ENCODE data around the gene NISCH.

NISCH gene

GRCh38 chr3:52436500-52437149 lies 18.8 kb upstream of the NISCH start:
- DNase-seq, result no peak

DNA sequence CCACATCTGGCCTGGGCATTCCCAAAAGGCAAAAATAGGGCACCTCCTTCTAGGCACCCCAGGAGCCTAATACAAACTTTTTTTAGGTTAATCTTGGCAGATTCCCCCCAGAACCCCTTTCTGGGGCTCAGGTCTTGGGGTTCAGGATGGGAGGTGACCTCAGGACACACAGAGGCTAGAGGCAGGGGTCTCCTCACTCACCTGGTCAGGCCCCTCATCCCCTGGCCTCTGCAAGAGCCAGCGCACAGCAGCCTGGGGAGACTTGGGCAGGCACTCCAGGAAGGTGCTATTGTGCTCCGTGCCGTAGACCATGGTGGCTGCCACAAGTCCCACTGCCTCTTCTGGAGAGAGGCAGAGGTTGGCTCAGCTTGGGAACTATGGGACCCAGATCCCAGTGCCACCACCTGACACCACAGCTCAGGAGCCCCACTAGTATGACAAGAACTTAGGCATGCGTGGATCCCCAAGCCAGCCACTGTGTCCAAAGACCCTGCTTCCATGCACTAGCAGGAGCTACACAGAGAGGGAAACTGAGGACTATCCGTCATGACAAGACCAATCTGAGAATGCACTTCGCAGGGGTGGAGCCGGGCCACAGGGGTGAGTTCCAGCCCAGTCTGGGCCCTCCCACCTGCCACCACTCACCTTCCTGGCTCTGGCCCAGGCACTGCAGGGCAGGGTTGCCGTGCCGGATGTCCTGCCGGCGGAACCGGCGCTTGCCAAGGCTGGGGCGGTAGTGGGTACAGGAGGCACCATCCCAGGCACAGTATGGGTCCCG lies 17.9 kb upstream of the NISCH start:
- DNase-seq, result no peak

DNA sequence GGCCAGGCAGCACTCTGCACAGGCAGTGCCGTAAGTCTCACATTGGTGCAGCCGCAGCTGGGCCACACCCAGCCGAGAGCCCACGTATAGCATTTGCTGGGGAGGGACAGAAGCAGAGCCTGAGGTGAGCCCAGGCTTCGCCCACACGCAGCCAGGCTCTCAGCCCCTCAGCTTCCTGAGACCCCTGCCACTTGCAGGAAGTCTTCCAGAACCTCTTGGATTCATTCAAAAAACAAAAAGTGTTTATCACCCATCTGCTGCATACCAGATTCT lies 17.4 kb upstream of the NISCH start:
- DNase-seq, result no peak

DNA sequence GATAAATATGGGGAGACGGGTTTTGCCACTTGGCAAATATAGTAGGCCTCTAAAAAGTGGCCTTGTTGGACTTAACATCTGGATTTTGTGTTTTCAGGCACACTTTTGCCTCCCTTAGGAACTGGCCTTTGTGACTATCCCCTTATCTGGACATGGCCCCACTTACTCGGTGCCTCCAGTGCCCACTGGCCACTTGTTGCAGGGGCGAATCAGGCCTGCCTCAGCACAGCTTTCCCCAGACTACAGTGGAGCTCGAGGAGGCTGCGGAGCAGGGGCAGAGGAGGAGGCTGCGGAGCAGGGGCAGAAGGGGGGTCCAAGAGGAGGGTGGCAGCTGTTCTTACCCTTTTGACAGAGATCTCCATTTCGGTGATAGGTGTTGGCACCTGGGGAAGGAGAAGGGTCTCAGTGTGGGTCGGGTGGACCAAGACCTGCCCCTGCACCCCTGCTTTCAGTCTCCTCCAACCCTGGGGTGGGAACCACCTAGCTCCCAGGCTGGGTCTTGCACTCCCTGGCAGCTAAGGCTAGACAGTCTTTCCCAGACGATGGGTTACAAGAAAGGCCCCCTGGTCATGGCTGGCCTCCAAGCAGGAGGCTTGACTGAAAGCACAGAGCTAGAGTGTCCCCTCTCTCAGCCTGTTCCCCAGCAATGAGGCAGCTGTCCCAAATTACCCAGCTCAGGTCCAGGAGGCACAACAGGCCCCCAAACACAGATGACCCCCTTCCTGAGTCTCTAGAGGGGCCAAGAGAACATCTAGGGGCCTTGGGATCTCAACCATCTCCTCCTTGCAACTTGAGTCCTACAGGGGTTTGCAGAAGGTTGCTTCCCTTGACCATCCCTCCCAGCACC lies 16.6 kb upstream of the NISCH start:
- DNase-seq, result no peak

DNA sequence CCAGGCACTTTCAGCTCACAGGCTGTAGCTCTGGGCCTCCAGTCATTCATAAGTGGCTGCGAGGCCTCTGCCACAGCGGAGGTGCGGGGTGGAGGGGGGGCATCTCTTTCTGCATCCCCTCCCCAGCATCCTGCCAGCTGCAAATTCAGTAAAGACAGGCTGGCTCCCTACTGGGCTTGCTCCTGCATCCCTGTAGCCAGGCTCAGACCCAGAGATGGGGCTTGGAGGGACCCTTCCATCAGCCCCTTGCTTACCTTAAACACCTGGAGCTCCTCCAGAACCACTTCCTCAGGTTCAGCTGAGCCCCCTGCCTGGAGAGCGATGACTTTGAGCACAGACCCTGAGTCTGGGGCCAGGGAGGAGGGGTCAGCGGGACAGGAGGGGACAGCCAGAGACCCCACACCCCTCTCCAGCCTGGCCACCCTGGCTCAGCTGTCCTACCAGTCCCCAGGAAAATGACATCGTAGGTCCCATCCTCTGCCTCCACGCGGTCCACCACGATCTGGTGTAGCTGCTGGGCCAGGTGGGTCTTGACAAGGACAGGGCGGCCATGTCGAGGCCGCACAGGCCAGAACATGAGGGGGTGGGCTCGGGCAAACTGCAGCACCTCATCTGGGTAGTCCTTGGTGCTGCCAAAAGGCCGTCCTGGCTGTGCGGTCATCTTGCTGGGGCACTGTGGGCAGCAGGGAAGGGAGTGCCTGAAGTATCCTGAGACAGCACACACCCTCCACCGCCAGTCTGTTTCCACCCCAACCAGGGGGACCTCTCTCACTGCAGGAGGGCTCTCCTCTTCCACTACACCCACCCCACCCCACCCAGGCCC lies 15.8 kb upstream of the NISCH start:
- DNase-seq, result no peak

GRCh38 chr3:52440249-52440551 lies 15.2 kb upstream of the NISCH start:
- no peak for DNase-seq

DNA sequence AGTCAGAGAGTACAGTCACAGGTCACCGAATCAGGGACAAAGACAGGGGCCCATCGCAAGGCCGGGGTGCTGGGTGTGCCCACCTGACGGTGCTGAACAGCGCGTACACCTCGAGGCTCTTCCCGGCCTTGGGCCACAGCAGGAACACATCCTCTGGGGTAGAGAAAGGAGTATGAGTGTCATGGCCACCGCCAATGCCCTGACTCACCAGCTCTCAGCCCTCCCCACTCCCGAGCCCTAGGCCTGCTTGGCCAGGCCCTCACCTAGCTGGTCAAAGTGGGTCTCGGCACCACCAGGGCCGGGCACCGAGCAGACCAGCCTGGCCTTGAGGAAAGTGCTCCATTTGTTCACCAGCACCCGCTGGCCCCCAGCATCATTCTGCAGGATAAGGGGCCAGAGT lies 14.7 kb upstream of the NISCH start:
- no peak for DNase-seq

- no peak for DNase-seq
These were observed 14.2 kb upstream of the NISCH start for GRCh38 chr3:52441091-52441771.

DNA sequence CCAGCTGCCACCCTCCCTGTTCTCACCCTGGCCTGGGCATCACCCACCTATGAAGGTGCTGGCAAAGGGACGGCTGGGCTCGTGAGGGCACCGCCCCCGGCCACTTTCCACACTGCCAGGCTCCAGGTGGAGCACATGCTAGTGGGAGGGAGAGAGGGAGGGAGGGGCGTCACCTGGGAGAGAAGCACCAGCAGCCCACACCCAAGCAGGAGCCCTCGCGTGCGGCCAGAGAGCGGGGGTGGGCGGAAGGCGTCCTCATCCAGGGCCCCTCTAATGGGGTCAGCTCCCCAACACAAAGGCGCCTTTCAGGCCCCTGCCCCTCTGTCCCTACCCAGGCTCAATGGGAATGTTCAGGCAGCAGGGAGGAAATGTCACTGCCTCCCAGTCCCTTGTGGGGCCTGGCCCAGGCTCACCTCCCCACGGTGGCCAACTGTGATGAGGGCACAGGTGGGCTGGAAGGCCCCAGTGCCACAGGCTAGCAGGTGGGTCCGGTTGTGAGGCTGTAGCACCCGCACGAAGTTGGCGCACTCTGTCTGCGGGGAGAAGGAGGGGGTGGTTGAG lies 13.6 kb upstream of the NISCH start:
- no peak for DNase-seq

GRCh38 chr3:52442409-52443267 lies 12.8 kb upstream of the NISCH start:
- DNase-seq, result no peak

- no peak for DNase-seq
These were observed 12.2 kb upstream of the NISCH start for GRCh38 chr3:52443268-52443610.

- DNase-seq, result no peak
These were observed 11.4 kb upstream of the NISCH start for GRCh38 chr3:52443791-52444687.

DNA sequence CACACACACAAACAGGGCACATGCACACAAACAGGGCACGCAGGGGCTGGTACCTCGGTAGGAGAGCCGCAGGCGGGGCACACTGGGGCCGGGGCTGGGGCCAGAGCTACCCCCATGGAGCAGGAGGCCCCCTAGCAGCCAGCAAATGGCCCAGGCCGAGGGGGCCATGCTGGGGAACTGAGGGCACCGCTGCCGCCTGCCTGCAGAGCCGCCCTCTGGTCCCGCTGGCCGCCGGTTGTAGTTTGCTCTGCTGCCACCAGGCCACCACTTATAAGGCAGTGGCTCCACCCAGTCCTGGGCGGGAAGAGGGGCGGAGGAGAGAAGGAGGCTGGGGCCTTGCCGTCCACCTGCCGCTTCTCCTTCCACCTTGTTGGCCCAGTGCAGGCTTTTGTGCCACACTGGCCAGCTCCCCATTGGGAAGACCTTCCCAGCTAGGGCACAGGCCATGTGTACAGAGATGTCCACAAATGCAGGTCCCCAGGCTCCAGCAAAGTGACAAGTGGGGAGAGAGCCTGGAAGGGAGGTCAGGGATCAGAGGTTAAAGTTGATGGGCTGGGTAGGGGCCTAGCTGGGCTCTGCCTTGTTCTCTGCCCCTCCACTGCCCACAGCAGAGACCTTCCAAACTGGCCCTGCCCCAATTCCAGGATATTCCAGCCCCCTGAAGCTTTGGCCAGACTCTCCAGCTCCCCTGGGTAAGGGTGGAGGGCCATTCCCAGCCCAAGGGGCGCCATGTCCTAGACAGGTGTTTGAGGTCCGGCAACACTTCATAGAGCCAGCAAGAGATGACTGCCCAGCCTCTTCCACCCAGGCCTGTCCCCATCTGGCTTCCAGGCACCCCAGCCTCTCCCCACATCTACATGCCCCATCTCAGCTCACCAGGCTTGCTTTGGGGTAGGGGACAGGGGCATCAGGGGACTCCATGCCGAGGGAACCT lies 10.3 kb upstream of the NISCH start, which contains the start of gene SEMA3G:
SEMA3G (minus strand) TSS at position 244 of the 934 bp plus-strand sequence; CDS start at position 168, 76 bp downstream.
- peak; percentile 80 for DNase-seq

GRCh38 chr3:52446042-52446441 lies 9.4 kb upstream of the NISCH start:
- DNase-seq, result no peak

- peak; percentile 74 for DNase-seq
These were observed 8.5 kb upstream of the NISCH start for GRCh38 chr3:52446631-52447511.

- DNase-seq, result no peak
These were observed 7.7 kb upstream of the NISCH start for GRCh38 chr3:52447512-52448355.

Measured in stimulated activated CD4-positive, alpha-beta T cell treated with anti-CD3 and anti-CD28 coated beads, Interleukin-1b, Interleukin-23, amount 100 ng/mL, for 48 hours (primary cell).